DND-41 (cell line): ENCODE results near the gene ANKS1A.

Experiments
- CTCF ChIP-seq: IDR thresholded peaks from 2 replicates; pipeline ENCODE4 v1.5.1; 2012; ENCODE audit warnings: borderline replicate concordance, low read length, moderate library complexity, mild to moderate bottlenecking; ENCODE audit not compliant: poor library complexity, severe bottlenecking; ENCODE audit errors: extremely low read depth
- EZH2 ChIP-seq: IDR thresholded peaks from 3 replicates; pipeline ENCODE4 v1.6.1; 2012; ENCODE audit warnings: borderline replicate concordance, low read depth, mild to moderate bottlenecking, moderate library complexity, low read length, inconsistent platforms; ENCODE audit not compliant: severe bottlenecking

GRCh38 chr6:34876472-34876871 lies 12.6 kb upstream of the ANKS1A start:
- no peak for TF ChIP-seq CTCF
- TF ChIP-seq EZH2 = no peak
